HepG2 (cell line): Measurements from ENCODE around the gene ANAPC1. TPM values are rescaled to one million over a fixed set of nuclear protein-coding genes. Genes with fewer than 3 reads are reported as not detected.

Experiments
- ELF3 ChIP-seq: IDR thresholded peaks from 2 replicates; pipeline ENCODE4 v1.6.1; 2016; ENCODE audit warnings: missing genetic modification reagents, missing compliant biosample characterization
- ESRRA ChIP-seq: sonication (generic); formaldehyde crosslinking; IDR thresholded peaks from 2 replicates; pipeline ENCODE4 v1.5.1; 2020; ENCODE audit warnings: mild to moderate bottlenecking, low read depth, missing genetic modification reagents
- JUND ChIP-seq: sonication (generic); formaldehyde crosslinking; IDR thresholded peaks from 2 replicates; pipeline ENCODE4 v1.8.0; 2022; ENCODE audit warnings: mild to moderate bottlenecking, missing genetic modification reagents
- TCF7L2 ChIP-seq: IDR thresholded peaks from 2 replicates; pipeline ENCODE4 v1.6.1; 2011; ENCODE audit warnings: mild to moderate bottlenecking, low read depth, low read length, moderate library complexity
- TRIM24 ChIP-seq: sonication (generic); formaldehyde crosslinking; IDR thresholded peaks from 2 replicates; pipeline ENCODE4 v1.8.0; 2022; ENCODE audit warnings: mild to moderate bottlenecking, missing genetic modification reagents
- ZFAT ChIP-seq: sonication (generic); formaldehyde crosslinking; conservative IDR thresholded peaks from 2 replicates; pipeline ENCODE4 v1.8.1; 2023; ENCODE audit warnings: missing genetic modification reagents, inconsistent platforms
- ZNF143 ChIP-seq: sonication (generic); formaldehyde crosslinking; IDR thresholded peaks from 2 replicates; pipeline ENCODE4 v1.4.0; 2020; ENCODE audit warnings: missing genetic modification reagents
- ZNF589 ChIP-seq: sonication (generic); formaldehyde crosslinking; conservative IDR thresholded peaks from 2 replicates; pipeline ENCODE4 v1.8.0; 2022; ENCODE audit warnings: mild to moderate bottlenecking, moderate library complexity, missing genetic modification reagents
- ZNF713 ChIP-seq: sonication (generic); formaldehyde crosslinking; IDR thresholded peaks from 2 replicates; pipeline ENCODE4 v1.4.0; 2020; ENCODE audit warnings: mild to moderate bottlenecking, missing genetic modification reagents
- ZNF768 ChIP-seq: sonication (generic); formaldehyde crosslinking; IDR thresholded peaks from 2 replicates; pipeline ENCODE4 v1.4.0; 2020; ENCODE audit warnings: missing genetic modification reagents
- polyA plus RNA-seq, 8 experiments: library from polyadenylated mRNA; depleted of rRNA in 3 of 8; stranded (reverse) in 7 of 8; unstranded in 1 of 8; fragments of >200 nt; fragmentation: Illumina TruSeq in 4 of 8; extraction: Trizol in 4 of 8; gene quantifications; 2 replicates each; pipeline versions ENCODE4 v1.2.1 to v1.2.3, GENCODE V29; 2011 to 2016; ENCODE audit warnings: low read depth in 4 of 8, missing spikeins in 1 of 8, mixed read lengths in 1 of 8; ENCODE audit not compliant: insufficient read depth in 1 of 8
- total RNA-seq, 5 experiments: library from RNA; depleted of rRNA; stranded (reverse); fragments of >200 nt; fragmentation: Illumina TruSeq; extraction: Trizol; gene quantifications; 2 replicates each; pipeline ENCODE4 v1.2.3, GENCODE V29; 2016; ENCODE audit warnings: low read depth in 1 of 5
- TF ChIP-seq, protein P1 (sequence below): sonication (generic); formaldehyde crosslinking; IDR thresholded peaks from 2 replicates; pipeline ENCODE4 v1.9.0; 2021; ENCODE audit warnings: mild to moderate bottlenecking, missing genetic modification reagents
- TF ChIP-seq, protein P2 (sequence below): sonication (generic); formaldehyde crosslinking; IDR thresholded peaks from 2 replicates; pipeline ENCODE4 v1.5.1; 2020; ENCODE audit warnings: missing genetic modification reagents, mild to moderate bottlenecking, borderline replicate concordance
- TF ChIP-seq, protein P3 (sequence below): sonication (generic); formaldehyde crosslinking; IDR thresholded peaks from 2 replicates; pipeline ENCODE4 v1.4.0; 2020; ENCODE audit warnings: missing genetic modification reagents, mild to moderate bottlenecking, borderline replicate concordance

Gene ANAPC1
- total and polyA plus RNA-seq, 2 of the 13 experiments (the other 11 are each of a cell fraction or from before 2014, with no cell fraction given), result 50.0 to 89.7 TPM

- TF ChIP-seq, protein P1, sequence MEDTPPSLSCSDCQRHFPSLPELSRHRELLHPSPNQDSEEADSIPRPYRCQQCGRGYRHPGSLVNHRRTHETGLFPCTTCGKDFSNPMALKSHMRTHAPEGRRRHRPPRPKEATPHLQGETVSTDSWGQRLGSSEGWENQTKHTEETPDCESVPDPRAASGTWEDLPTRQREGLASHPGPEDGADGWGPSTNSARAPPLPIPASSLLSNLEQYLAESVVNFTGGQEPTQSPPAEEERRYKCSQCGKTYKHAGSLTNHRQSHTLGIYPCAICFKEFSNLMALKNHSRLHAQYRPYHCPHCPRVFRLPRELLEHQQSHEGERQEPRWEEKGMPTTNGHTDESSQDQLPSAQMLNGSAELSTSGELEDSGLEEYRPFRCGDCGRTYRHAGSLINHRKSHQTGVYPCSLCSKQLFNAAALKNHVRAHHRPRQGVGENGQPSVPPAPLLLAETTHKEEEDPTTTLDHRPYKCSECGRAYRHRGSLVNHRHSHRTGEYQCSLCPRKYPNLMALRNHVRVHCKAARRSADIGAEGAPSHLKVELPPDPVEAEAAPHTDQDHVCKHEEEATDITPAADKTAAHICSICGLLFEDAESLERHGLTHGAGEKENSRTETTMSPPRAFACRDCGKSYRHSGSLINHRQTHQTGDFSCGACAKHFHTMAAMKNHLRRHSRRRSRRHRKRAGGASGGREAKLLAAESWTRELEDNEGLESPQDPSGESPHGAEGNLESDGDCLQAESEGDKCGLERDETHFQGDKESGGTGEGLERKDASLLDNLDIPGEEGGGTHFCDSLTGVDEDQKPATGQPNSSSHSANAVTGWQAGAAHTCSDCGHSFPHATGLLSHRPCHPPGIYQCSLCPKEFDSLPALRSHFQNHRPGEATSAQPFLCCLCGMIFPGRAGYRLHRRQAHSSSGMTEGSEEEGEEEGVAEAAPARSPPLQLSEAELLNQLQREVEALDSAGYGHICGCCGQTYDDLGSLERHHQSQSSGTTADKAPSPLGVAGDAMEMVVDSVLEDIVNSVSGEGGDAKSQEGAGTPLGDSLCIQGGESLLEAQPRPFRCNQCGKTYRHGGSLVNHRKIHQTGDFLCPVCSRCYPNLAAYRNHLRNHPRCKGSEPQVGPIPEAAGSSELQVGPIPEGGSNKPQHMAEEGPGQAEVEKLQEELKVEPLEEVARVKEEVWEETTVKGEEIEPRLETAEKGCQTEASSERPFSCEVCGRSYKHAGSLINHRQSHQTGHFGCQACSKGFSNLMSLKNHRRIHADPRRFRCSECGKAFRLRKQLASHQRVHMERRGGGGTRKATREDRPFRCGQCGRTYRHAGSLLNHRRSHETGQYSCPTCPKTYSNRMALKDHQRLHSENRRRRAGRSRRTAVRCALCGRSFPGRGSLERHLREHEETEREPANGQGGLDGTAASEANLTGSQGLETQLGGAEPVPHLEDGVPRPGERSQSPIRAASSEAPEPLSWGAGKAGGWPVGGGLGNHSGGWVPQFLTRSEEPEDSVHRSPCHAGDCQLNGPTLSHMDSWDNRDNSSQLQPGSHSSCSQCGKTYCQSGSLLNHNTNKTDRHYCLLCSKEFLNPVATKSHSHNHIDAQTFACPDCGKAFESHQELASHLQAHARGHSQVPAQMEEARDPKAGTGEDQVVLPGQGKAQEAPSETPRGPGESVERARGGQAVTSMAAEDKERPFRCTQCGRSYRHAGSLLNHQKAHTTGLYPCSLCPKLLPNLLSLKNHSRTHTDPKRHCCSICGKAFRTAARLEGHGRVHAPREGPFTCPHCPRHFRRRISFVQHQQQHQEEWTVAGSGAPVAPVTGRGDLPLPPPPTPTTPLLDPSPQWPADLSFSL (CRISPR knock-in tag), result peak; percentile 55; the same call in 1 of the 2 replicates
- TF ChIP-seq TCF7L2 (no peak), TRIM24 (no peak), ZNF768 (CRISPR knock-in tag) (peak; percentile 72; the same call in 1 of the 2 replicates), JUND (CRISPR knock-in tag) (0 out of 2 replicates have a peak, but pooled peaks have one; percentile 37), ELF3 (no peak; the same call in 1 of the 2 replicates), ZFAT (no peak), ZNF589 (CRISPR knock-in tag) (peak; percentile 53; the same call in 1 of the 2 replicates), ZNF143 (CRISPR knock-in tag) (0 out of 2 replicates have a peak, but pooled peaks have one; percentile 41), ESRRA (CRISPR knock-in tag) (peak; percentile 43; the same call in 1 of the 2 replicates), ZNF713 (no peak)
- TF ChIP-seq, protein P2, sequence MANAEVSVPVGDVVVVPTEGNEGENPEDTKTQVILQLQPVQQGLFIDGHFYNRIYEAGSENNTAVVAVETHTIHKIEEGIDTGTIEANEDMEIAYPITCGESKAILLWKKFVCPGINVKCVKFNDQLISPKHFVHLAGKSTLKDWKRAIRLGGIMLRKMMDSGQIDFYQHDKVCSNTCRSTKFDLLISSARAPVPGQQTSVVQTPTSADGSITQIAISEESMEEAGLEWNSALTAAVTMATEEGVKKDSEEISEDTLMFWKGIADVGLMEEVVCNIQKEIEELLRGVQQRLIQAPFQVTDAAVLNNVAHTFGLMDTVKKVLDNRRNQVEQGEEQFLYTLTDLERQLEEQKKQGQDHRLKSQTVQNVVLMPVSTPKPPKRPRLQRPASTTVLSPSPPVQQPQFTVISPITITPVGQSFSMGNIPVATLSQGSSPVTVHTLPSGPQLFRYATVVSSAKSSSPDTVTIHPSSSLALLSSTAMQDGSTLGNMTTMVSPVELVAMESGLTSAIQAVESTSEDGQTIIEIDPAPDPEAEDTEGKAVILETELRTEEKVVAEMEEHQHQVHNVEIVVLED (CRISPR knock-in tag), result no peak
- TF ChIP-seq, protein P3, sequence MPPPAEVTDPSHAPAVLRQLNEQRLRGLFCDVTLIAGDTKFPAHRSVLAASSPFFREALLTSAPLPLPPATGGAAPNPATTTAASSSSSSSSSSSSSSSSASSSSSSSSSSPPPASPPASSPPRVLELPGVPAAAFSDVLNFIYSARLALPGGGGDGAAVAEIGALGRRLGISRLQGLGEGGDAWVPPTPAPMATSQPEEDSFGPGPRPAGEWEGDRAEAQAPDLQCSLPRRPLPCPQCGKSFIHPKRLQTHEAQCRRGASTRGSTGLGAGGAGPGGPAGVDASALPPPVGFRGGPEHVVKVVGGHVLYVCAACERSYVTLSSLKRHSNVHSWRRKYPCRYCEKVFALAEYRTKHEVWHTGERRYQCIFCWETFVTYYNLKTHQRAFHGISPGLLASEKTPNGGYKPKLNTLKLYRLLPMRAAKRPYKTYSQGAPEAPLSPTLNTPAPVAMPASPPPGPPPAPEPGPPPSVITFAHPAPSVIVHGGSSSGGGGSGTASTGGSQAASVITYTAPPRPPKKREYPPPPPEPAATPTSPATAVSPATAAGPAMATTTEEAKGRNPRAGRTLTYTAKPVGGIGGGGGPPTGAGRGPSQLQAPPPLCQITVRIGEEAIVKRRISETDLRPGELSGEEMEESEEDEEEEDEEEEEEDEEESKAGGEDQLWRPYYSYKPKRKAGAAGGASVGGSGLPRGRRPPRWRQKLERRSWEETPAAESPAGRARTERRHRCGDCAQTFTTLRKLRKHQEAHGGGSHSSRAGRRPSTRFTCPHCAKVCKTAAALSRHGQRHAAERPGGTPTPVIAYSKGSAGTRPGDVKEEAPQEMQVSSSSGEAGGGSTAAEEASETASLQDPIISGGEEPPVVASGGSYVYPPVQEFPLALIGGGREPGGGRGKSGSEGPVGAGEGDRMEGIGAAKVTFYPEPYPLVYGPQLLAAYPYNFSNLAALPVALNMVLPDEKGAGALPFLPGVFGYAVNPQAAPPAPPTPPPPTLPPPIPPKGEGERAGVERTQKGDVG (CRISPR knock-in tag), result peak; percentile 78; the same call in 1 of the 2 replicates
These were observed 14.9 kb upstream of the ANAPC1 start (continued) for GRCh38 chr2:111898703-111899514.
